ENCODE results near the gene FBXO45. TPM values are rescaled to one million over a fixed set of nuclear protein-coding genes. Genes with fewer than 3 reads are reported as not detected.
"Not testable (repeated sequence)": the region's sequence is repeated elsewhere in the genome, so short reads cannot be mapped to it uniquely, and the experiment has no call there.

The FBXO45 gene
- total and polyA plus RNA-seq, 4 donors: 1.6 to 7.7 (median 3.6) TPM

GRCh38 chr3:196596355-196596754 lies 27.9 kb downstream of the FBXO45 start:
- Histone ChIP-seq H3K9me3 (ENCODE audit: control insufficient read depth in 4 of 4, low read length in 3 of 4) (no peaks in the 10 kb centered on the region), H3K27me3 (ENCODE audit: control insufficient read depth in 4 of 4, insufficient read depth in 4 of 4, low read length in 3 of 4) (no peaks in the 10 kb centered on the region), H3K36me3 (ENCODE audit: control insufficient read depth in 4 of 4, insufficient read depth in 3 of 4, low read depth in 1 of 4, low read length in 3 of 4) (no peaks in the 10 kb centered on the region), H3K9ac (ENCODE audit: low read depth in 1 of 2, low read length in 2 of 2) (no peak overlapping the region), H3K4me3 (ENCODE audit: low read depth in 1 of 3, low read length in 3 of 3) (no peak overlapping the region), H3K27ac (ENCODE audit: low read depth in 1 of 2, low read length in 2 of 2) (no peak overlapping the region), H3K4me1 (ENCODE audit: control insufficient read depth in 4 of 4, insufficient read depth in 4 of 4, low read length in 3 of 4) (no peaks in the 10 kb centered on the region)
- 45% methylated on average over 5 of the region's 5 CpGs for WGBS
- DNase-seq (ENCODE audit: low spot score): no peak
- TF ChIP-seq TAF1 (conservative IDR thresholded peaks at IDR 0.05) (no peak), JUND (IDR thresholded peaks at IDR 0.05) (no peak), FOXA1 (IDR thresholded peaks at IDR 0.05) (no peak), GABPA (IDR thresholded peaks at IDR 0.05 in 1 of 2, conservative IDR thresholded peaks at IDR 0.05 in 1 of 2) (no peak), HNF4A (conservative IDR thresholded peaks at IDR 0.05) (no peak), REST (IDR thresholded peaks at IDR 0.05) (no peak), SP1 (IDR thresholded peaks at IDR 0.05) (no peak), YY1 (IDR thresholded peaks at IDR 0.05) (no peak), HNF4G (IDR thresholded peaks at IDR 0.05) (no peak), EGR1 (IDR thresholded peaks at IDR 0.05; ENCODE audit: low read depth in 2 of 2) (no peak), ATF3 (IDR thresholded peaks at IDR 0.05) (no peak), NR2F2 (IDR thresholded peaks at IDR 0.05) (no peak), FOXA2 (IDR thresholded peaks at IDR 0.05) (no peak), ZBTB33 (IDR thresholded peaks at IDR 0.05) (no peak), MAX (IDR thresholded peaks at IDR 0.05) (no peak), RXRA (IDR thresholded peaks at IDR 0.05) (no peak)

- not testable (repeated sequence) for DNase-seq (ENCODE audit: low spot score); H3K4me3 ChIP-seq (ENCODE audit: low read depth in 1 of 3, low read length in 3 of 3)
Observed at GRCh38 chr3:196597971-196598733, 29.7 kb downstream of the FBXO45 start.

More at GRCh38 chr3:196597971-196598733, 29.7 kb downstream of the FBXO45 start:
- H3K9ac ChIP-seq (ENCODE audit: low read depth in 1 of 2, low read length in 2 of 2); H3K36me3 ChIP-seq (ENCODE audit: control insufficient read depth in 4 of 4, insufficient read depth in 3 of 4, low read depth in 1 of 4, low read length in 3 of 4); H3K27ac ChIP-seq (ENCODE audit: low read depth in 1 of 2, low read length in 2 of 2); H3K4me1 ChIP-seq (ENCODE audit: control insufficient read depth in 4 of 4, insufficient read depth in 4 of 4, low read length in 3 of 4); H3K9me3 ChIP-seq (ENCODE audit: control insufficient read depth in 4 of 4, low read length in 3 of 4); H3K27me3 ChIP-seq (ENCODE audit: control insufficient read depth in 4 of 4, insufficient read depth in 4 of 4, low read length in 3 of 4): not testable (repeated sequence)
- WGBS: 71% methylated on average over 25 of the region's 25 CpGs

Measured in liver (tissue), 9 donors.